Activated CD4-positive, alpha-beta T cell treated with anti-CD3 and anti-CD28 coated beads for 1 hour (primary cell): ENCODE measurements around the gene NACA.

Source experiments
- DNase-seq: peaks from one replicate; pipeline ENCODE4 v3.0.0-alpha.2; 2020

The NACA gene

GRCh38 chr12:56687223-56688128 is 37.6 kb downstream of the NACA start:
- peak; percentile 44 for DNase-seq

DNA sequence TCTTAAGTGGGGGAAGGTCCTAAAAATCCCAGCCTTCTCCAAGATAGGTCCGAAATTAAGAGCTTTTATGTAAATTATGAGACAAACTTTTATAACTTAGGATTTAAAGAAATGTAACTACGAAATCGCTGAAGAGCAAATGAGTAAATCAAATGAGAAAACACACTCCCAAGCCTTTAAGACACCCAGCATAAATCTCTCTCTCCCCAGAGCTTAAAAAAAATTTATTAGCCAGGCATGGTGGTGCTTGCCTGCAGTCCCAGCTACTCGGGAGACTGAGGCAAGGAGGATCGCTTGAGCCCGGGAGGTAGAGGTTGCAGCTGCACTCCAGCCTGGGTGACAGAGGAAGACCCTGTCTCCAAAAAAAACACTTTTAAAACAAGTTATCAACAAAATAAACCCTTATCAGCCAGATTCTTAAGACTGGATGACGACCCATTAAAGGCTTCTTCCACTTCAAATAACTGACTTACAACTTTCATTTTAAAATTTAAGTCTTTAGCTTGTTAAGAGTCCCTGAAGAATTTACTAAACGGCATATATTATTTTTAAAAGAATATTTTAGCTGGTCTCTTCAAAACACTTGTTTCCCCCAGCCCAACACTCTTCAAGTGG is 40.2 kb downstream of the NACA start:
- DNase-seq, result no peak

GRCh38 chr12:56682323-56682722 is 42.8 kb downstream of the NACA start:
- DNase-seq, result no peak

DNA sequence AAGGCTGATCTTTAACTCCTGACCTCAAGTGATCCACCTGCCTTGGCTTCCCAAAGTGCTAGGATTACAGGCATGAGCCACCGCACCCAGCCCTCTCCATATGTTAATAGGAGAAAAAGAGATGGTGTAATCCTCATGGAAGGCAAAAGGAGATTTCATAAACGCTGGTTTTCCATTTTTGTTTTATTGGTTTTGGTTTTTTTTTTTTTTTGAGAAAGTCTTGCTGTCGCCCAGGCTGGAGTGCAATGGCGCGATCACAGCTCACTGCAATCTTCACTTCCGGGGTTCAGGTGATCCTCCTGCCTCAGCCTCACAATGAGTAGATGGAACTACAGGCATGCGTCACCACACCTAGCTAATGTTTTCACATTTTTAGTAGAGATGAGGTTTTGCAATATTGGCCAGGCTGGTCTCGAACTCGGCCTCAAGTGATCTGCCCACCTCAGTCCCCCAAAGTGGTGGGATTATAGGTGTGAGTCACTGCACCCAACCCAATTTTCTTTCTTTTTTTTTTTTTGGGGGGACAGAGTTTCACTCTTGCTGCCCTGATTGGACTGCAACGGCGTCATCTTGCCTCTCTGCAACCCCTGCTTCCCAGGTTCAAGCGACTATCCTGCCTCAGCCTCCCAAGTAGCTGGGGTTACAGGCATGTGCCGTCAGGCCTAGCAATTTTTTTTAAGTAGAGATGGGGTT is 45.1 kb downstream of the NACA start:
- no peak for DNase-seq

DNA sequence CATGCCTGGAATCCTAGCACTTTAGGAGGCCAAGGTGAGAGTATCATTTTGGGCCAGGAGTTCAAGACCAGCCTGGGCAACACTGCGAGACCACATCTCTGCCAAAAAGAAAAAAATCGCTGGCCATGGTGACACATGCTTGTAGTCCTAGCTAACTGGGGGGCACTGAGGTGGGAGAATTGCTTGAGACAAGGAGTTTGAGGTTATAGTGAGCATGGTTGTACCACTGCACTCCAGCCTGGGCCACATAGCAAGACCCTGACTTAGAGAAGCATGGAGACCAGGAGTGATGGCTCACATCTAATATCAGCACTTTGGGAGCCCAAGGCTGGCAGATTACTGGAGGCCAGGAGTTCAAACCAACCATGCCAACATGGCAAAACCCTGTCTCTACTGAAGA is 46.2 kb downstream of the NACA start:
- DNase-seq, result no peak

DNA sequence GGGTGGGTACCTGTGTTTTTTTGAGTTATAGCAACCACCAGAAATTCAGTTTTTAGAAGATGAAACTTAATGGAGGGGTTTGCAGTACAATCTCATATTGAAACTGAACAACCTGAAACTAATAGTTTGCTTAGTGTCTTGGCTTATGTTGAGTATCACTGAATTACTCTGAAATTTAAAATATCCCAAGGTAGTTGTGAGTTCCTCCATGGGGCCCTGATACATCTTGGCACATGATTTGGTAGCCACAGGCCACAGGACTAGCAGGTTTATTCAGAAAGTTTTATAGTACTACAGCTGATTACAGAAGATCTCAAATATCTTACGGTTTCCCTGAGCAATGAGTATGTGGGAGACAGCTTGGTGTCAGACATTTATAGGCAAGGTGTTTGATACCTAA is 47.4 kb downstream of the NACA start:
- no peak for DNase-seq

GRCh38 chr12:56676851-56677580 is 48.1 kb downstream of the NACA start:
- DNase-seq, result no peak

DNA sequence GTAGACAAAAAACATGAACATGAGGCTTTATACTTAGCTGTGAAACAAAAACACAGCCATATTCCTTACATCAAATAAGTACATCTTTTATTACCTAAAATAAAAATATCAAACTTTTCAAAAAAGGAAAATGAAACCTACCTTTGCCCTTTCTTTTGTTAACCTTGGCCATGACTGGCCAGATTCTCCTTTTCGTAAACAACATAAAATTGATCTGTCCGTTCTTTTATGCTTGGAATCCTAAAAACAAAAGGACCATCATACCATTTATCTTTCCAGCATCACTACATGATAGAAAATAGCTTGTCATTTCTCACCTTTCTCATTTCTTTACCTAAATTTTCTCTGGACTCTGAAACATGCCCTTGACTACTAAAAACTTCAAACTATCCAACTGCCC is 53.5 kb downstream of the NACA start:
- no peak for DNase-seq

DNA sequence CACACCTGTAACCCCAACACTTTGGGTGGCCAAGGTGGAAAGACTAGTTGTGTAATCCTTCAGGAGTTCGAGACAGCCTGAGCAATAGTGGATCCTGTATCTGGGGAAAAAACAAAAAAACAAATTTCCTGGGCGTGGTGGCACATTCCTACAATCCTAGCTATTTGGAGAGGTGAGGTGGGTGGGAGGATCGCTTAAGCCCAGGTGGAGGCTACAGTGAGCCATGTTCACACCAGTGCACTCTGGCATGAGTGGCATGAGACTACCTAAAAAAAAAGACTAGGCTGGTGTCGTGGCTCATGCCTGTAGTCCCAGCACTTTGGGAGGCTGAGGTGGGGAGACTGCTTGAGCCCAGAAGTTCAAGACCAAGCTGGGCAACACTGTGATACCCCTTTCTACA is 54.3 kb downstream of the NACA start:
- no peak for DNase-seq

DNA sequence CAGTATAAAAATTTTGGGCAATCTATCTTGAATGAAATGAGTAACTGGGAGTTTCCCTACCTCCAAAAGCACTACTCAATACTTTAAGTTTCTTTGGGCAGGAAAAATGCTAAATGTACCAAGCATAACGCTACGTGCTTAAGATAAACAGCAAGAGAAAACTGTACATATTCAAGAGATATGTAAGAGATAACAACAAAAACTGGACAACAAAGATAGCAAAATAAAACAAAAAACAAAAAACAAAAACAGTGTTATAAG is 57.0 kb downstream of the NACA start:
- no peak for DNase-seq
